ENCODE measurements around the gene NEIL3. TPM values are rescaled to one million over a fixed set of nuclear protein-coding genes. Genes with fewer than 3 reads are reported as not detected.

NEIL3 gene
- total RNA-seq, 1 donor from 2014 or later = 2.6 TPM

DNA sequence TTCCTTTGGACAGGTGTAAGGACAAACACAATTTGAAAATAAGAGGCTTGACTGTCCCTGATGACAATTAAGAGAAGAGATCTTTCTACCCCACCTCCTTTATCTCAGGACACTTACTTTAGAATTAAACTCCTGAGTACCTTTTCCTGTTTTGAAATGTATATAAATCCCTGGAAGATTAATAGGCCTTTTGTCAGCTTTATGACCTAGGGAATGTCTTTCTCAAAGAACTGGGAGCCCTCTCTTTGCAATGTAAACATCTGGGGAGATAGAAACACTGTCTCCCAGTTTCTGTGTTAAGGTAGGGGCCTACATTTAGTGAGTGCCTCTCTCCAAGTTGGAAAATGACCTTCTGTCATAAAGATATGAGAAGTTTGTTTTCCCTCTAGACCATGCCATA is 100.9 kb downstream of the NEIL3 start:
- DNase-seq (ENCODE audit: low spot score) = no peak

DNA sequence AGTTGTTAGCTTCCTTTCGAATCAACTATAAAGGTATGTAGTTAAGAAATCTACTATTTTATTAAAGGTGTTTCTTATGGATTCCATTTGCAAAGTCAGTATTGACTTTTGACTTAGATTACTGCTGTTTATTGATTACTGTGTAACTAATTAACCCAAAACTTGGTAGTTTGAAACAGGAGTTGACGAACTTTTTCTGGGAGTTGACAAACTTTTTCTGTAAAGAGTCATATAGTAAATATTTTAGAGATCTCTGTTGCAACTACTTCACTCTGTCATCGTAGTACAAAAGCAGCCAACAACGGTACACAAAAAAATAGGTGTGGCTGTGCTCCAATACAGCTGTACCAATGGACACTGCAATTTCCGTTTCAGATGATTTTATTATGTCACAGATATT is 102.3 kb downstream of the NEIL3 start:
- no peak for DNase-seq (ENCODE audit: low spot score)

Other genes with a start within 250 kb of the NEIL3 start
- gene AGA, start 132.6 kb downstream of the NEIL3 start, total RNA-seq (ENCODE audit: insufficient read depth, low replicate concordance) = 16.1 TPM

All from umbilical cord (tissue), 2 donors.